ENCODE measurements around the gene CTSC. TPM values are rescaled to one million over a fixed set of nuclear protein-coding genes. Genes with fewer than 3 reads are reported as not detected.

Gene CTSC
- total RNA-seq, 1 experiment from 2014 or later, result 3.6 TPM

DNA sequence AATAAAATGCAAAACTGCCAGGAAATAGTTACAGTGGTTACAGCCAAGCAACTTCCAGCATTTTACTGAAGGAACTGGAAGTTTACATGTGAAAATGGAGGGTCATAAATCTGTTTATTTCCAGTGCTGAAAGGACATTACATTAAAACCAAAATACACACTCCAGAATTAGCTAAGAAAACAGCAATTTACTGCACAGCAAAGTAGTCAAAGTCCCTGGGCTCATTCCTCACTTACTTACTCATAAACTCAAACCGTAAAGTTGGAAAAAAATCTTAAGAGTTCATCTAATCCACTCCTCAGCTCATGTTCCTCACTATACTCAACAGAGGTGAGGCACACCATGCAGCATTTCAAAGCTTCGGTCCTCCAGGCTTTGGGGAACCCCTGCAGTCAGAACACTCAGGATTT lies 17.4 kb downstream of the CTSC start:
- Histone ChIP-seq H3K27me3 (replicated peaks) (no peaks in the 10 kb centered on the region), H3K36me3 (no peaks in the 10 kb centered on the region), H3K9me3 (replicated peaks) (no peaks in the 10 kb centered on the region), H3K27ac (no peak overlapping the region), H3K4me1 (replicated peaks) (no peaks in the 10 kb centered on the region; the same call in 1 of the 2 replicates), H3K4me3 (no peak overlapping the region)
- peak in 1 of 2 experiments; percentile 20 for DNase-seq (ENCODE audit: low read depth in 1 of 2, low spot score in 2 of 2)

DNA sequence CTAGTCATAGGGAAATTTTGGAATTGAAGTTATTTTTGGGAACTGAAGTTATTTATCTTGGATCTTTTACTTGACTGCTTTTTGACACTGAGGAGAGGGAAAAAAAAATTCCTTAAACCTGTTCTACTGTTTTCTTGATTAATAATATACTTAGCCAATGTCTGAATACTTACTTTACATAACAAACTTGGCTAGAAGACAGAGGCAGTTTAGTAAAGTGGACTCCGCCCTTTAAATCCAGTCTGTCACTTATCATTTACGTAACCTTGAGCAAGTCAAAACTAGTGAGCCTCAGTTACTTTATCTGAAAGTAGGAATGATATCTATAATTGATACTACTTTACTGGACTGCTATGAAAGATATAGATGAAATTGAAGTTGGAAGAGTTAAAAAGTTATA lies 19.5 kb downstream of the CTSC start:
- DNase-seq (ENCODE audit: low read depth in 1 of 2, low spot score in 2 of 2), result no peak

DNA sequence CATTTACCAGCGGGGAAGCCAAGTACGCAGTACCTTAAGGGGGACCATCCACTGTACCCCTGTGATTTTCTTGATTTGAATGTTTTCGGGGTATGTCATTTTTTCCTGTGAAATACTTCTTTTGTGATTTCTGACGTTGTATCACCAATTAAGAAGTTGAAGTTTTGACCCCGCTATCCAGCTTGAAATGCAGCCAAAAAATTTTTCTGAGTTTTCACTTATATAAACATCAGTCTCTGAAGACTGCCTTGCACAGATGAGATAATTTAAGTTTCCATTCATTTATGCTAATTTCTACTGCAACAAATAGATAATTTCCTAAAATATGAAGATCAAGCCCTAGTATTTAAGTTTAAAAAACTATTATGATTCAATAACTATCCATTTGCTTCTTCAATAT lies 20.0 kb downstream of the CTSC start:
- Histone ChIP-seq H3K4me1 (replicated peaks) (peaks cover 6% of the 10 kb centered on the region), H3K27me3 (replicated peaks) (no peaks in the 10 kb centered on the region), H3K36me3 (no peaks in the 10 kb centered on the region), H3K4me3 (no peak overlapping the region), H3K9me3 (replicated peaks) (no peaks in the 10 kb centered on the region), H3K27ac (no peak overlapping the region)
- DNase-seq (ENCODE audit: low read depth in 1 of 2, low spot score in 2 of 2), result no peak

More for the DNA sequence above, 19.5 kb downstream of the CTSC start:
- Histone ChIP-seq H3K27ac (no peak overlapping the region), H3K27me3 (replicated peaks) (no peaks in the 10 kb centered on the region), H3K4me3 (no peak overlapping the region), H3K36me3 (no peaks in the 10 kb centered on the region), H3K4me1 (replicated peaks) (peaks cover 2% of the 10 kb centered on the region), H3K9me3 (replicated peaks) (no peaks in the 10 kb centered on the region)

DNA sequence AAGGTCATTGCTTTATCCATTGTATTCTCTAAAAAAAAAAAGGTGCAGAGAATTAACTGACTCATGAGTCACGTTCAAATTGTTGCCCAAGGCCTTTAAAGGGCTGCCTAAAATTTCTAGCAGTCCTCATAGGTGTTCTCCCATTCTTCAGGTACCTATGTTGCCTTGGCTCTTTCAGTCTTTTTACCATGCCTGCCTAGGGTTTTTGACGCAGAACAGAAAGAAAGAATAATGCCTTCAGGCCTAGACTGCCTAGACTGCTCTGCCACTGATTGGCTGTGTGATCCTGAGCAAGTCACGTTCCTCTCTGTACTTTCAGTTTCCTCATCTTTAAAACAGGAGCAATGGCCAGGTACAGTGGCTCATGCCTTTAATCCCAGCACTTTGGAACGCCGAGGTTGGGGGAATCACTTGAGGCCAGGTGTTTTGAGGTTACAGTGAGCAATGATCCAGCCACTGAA lies 21.5 kb downstream of the CTSC start:
- Histone ChIP-seq H3K9me3 (replicated peaks) (no peaks in the 10 kb centered on the region), H3K4me3 (no peak overlapping the region), H3K27me3 (replicated peaks) (no peaks in the 10 kb centered on the region), H3K36me3 (no peaks in the 10 kb centered on the region), H3K4me1 (replicated peaks) (peaks cover 8% of the 10 kb centered on the region), H3K27ac (no peak overlapping the region)
- no peak for DNase-seq (ENCODE audit: low read depth in 1 of 2, low spot score in 2 of 2)

DNA sequence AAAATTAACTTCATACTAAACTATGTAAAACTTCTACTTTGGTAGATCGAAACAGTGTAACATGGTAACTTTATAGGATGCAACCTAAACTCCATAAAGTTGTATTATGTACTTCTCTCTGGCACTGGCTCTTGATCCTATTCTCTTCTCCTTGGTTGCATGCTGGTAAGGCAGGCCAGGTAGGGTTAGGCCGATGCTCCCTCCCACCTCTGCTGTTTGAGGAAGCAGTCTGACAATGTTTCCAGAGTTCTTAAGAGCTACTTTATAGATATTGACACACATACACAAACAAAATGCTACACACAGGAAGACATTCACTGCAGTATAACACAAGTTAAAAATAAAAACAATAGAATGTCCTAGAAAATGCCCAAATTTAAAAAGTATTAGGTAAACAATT lies 22.5 kb downstream of the CTSC start:
- Histone ChIP-seq H3K9me3 (replicated peaks) (no peaks in the 10 kb centered on the region), H3K27me3 (replicated peaks) (no peaks in the 10 kb centered on the region), H3K36me3 (no peaks in the 10 kb centered on the region), H3K4me3 (no peak overlapping the region), H3K27ac (no peak overlapping the region), H3K4me1 (replicated peaks) (peaks cover 8% of the 10 kb centered on the region)
- no peak for DNase-seq (ENCODE audit: low read depth in 1 of 2, low spot score in 2 of 2)

DNA sequence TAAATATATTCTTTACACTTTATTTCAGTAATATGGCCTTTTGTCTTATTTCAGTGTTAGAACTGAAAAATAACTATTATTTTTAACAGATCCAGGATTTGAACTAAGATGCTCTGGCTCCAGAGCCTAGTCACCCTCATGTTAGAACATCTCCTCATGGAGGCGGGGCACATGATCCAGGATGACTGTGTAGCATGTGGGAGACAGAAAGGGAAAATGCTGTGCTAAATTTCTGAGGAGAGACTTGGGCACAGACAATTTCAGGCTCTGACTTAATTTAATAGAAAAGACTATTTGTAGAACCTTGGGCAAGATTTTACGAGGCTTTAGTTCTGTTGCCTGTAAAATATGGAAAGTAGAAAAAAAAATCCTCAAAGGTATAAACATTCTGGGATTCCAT lies 24.1 kb downstream of the CTSC start:
- no peak overlapping the region for H3K4me3 ChIP-seq
- no peak overlapping the region for H3K27ac ChIP-seq
- DNase-seq (ENCODE audit: low read depth in 1 of 2, low spot score in 2 of 2), result no peak
- peaks cover 8% of the 10 kb centered on the region for H3K4me1 ChIP-seq (replicated peaks)
- no peaks in the 10 kb centered on the region for H3K36me3 ChIP-seq
- no peaks in the 10 kb centered on the region for H3K9me3 ChIP-seq (replicated peaks)
- no peaks in the 10 kb centered on the region for H3K27me3 ChIP-seq (replicated peaks)

DNA sequence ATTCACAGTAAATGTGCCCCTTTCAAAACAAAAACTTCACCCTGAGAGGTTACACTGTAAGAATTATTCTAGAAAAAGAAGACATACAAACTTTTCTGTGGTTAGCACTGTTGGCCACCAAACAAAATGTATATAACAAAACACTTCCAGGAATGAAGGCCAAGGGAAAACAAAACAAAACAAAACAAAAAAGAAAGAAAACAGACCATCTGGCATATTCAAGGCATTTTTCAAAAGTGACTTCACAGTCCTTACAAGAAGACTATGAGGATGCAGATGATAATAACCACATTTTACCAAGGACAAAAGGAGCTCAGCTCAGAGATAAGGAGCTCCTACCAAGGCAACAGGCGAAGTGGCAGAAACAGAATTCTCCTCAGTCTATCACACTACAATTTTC lies 24.9 kb downstream of the CTSC start:
- Histone ChIP-seq H3K4me3 (no peak overlapping the region), H3K27ac (no peak overlapping the region), H3K4me1 (replicated peaks) (peaks cover 8% of the 10 kb centered on the region), H3K27me3 (replicated peaks) (no peaks in the 10 kb centered on the region), H3K36me3 (no peaks in the 10 kb centered on the region), H3K9me3 (replicated peaks) (no peaks in the 10 kb centered on the region)
- peak in 1 of 2 experiments; percentile 46 for DNase-seq (ENCODE audit: low read depth in 1 of 2, low spot score in 2 of 2)

DNA sequence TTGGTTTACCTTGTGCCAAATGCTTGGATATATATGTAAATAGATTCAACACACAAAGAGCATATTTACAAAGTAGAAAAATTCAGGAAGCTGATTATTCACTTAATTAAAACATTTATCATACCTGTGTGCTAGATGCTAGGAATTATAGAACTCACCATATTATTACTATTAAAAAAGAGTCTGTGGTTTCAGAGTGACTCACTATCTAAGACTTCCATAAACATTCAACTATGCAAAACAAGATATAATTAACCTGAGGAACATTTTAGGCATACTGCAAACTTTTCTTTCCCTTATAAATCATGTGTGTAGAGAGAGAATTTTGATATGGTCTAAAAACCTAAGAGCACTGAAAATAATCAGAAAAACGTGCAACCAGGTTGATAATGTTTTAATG lies 27.3 kb downstream of the CTSC start:
- no peak for DNase-seq (ENCODE audit: low read depth in 1 of 2, low spot score in 2 of 2)
- Histone ChIP-seq H3K27ac (no peak overlapping the region), H3K36me3 (no peaks in the 10 kb centered on the region), H3K4me3 (no peak overlapping the region), H3K4me1 (replicated peaks) (peaks cover 8% of the 10 kb centered on the region), H3K9me3 (replicated peaks) (no peaks in the 10 kb centered on the region), H3K27me3 (replicated peaks) (no peaks in the 10 kb centered on the region)

DNA sequence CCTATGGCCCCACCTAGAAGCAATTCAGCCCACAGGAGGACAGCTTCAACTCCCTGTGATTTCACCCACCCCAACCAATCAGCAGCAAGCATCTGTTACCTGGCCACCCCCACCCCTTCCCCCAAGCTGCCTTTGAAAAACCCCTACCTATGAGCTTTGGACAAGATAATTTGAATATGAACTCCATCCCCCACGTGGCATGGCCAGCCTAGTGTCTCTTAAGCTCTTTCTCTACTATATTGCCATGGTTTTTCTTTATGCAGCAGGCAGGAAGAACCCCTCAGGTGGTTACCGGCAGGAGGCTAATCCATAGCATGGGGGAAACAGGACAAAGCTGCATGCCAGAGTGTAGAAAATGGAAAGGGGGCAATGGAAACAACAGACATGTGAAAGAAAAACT lies 29.0 kb downstream of the CTSC start:
- Histone ChIP-seq H3K4me1 (replicated peaks) (peaks cover 8% of the 10 kb centered on the region), H3K27me3 (replicated peaks) (no peaks in the 10 kb centered on the region), H3K36me3 (no peaks in the 10 kb centered on the region), H3K9me3 (replicated peaks) (no peaks in the 10 kb centered on the region), H3K27ac (no peak overlapping the region), H3K4me3 (no peak overlapping the region)
- DNase-seq (ENCODE audit: low read depth in 1 of 2, low spot score in 2 of 2), result no peak

DNA sequence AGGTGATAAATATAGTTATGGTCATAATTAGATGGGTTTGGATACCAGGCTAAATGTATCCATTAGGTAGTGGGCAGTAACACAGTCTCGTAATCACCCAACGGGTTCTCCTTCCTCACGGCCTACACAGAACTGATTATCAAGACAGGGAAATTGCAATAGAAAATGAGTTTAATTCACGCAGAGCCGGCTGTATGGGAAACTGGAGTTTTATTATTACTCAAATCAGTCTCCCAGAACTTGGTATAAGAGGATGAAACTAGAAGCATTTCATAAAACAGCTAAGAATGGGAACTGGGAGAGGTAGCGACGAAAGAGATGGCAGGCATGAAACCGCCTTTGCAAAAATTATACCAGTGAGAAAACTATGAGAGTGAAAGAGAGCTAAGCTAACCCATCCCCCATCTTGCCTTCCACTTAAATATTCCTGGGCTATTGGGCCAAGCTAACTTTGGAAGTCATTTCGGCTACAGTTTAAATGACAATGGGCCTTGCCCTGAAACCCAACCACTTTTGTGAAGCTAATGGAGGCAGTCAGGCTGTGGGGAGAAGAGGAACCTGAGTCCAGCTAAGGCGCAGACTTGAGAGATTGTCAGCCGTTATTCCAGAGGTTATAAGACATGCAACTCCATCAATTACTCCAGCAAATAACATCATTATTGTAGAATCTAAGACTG lies 29.6 kb downstream of the CTSC start:
- Histone ChIP-seq H3K27ac (no peak overlapping the region), H3K36me3 (no peaks in the 10 kb centered on the region), H3K9me3 (replicated peaks) (no peaks in the 10 kb centered on the region), H3K27me3 (replicated peaks) (no peaks in the 10 kb centered on the region), H3K4me3 (no peak overlapping the region), H3K4me1 (replicated peaks) (peaks cover 5% of the 10 kb centered on the region)
- DNase-seq (ENCODE audit: low read depth in 1 of 2, low spot score in 2 of 2), result no peak

DNA sequence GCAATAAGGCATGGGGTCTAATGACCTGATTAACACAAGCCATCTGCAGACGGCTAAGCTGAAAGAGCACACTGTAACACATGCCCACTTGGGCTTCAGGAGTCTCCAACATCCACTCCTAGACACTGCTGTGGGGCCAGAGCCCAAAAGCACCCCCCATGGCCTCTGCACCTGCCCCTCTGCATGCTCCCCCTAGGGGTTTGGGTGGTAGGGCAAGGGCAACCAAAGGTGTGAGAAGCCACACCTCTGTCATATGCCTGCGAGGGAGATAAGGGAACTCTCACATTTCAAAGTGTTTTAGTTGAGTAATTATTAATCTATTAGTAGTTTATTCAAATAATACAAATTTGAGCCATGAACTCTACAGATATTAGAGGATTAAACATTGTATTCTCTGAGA lies 30.8 kb downstream of the CTSC start:
- Histone ChIP-seq H3K27ac (no peak overlapping the region), H3K36me3 (no peaks in the 10 kb centered on the region), H3K27me3 (replicated peaks) (no peaks in the 10 kb centered on the region), H3K4me1 (replicated peaks) (no peaks in the 10 kb centered on the region), H3K4me3 (no peak overlapping the region), H3K9me3 (replicated peaks) (no peaks in the 10 kb centered on the region)
- no peak for DNase-seq (ENCODE audit: low read depth in 1 of 2, low spot score in 2 of 2)

DNA sequence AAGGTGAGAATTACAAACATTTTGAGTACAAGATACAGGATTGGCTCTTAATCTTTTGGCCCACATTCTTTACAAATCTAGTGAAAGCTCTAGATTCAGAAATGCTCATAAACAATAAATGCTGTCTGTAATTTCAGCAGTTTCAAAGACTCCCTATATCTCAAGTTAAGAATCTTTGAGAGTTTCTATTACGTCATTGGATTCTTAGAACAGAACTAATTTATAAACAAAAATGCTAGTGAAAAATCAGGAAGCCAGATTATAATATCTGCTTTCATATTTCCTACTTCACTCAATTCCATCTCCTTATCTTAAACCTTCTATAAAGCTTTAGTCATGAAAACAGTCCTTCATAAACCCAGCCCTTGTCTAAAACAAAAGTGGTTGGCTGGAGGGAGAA lies 32.1 kb downstream of the CTSC start:
- H3K27me3 ChIP-seq (replicated peaks), result no peaks in the 10 kb centered on the region
- H3K36me3 ChIP-seq, result no peaks in the 10 kb centered on the region
- no peak for DNase-seq (ENCODE audit: low read depth in 1 of 2, low spot score in 2 of 2)
- no peak overlapping the region for H3K27ac ChIP-seq
- no peaks in the 10 kb centered on the region for H3K4me1 ChIP-seq (replicated peaks)
- no peaks in the 10 kb centered on the region for H3K9me3 ChIP-seq (replicated peaks)
- H3K4me3 ChIP-seq, result no peak overlapping the region

DNA sequence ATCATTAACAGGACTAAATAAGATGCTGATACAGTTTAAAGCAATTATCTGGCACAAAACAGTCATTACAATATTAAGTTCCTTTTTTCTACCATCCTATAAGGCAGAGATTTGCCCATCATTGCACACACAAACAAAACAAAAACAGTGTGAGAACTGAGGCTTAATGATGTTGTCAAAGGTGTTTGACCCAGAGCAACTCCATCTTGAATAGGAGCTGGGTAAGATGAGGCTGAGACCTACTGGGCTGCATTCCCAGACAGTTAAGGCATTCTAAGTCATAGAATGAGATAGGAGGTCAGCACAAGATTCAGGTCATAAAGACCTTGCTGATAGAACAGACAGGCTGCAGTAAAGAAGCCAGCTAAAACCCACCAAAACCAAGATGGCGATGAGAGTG lies 33.2 kb downstream of the CTSC start:
- Histone ChIP-seq H3K27ac (no peak overlapping the region), H3K4me1 (replicated peaks) (no peaks in the 10 kb centered on the region), H3K9me3 (replicated peaks) (no peaks in the 10 kb centered on the region), H3K4me3 (no peak overlapping the region), H3K27me3 (replicated peaks) (no peaks in the 10 kb centered on the region), H3K36me3 (no peaks in the 10 kb centered on the region)
- no peak for DNase-seq (ENCODE audit: low read depth in 1 of 2, low spot score in 2 of 2)

DNA sequence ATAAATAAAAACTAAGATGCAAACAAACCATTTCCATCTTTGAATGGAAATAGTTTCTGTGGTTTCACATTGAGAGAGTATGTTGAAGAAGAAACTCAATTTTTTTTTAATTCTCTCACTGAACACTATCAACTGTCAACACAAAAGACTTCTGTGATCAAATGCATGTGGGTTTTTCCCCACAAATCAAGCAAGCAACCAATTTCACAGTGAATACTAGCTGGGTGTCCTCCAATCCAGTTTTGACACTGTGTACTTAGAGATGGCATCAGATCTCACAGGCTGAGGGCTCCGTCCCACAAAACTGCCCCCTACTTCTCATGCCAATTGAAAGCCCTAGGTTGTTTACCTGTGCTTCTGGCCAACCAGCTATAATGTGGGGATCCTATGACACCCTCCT lies 34.5 kb downstream of the CTSC start:
- no peak overlapping the region for H3K27ac ChIP-seq
- no peak overlapping the region for H3K4me3 ChIP-seq
- H3K27me3 ChIP-seq (replicated peaks), result no peaks in the 10 kb centered on the region
- no peaks in the 10 kb centered on the region for H3K9me3 ChIP-seq (replicated peaks)
- no peaks in the 10 kb centered on the region for H3K36me3 ChIP-seq
- no peaks in the 10 kb centered on the region for H3K4me1 ChIP-seq (replicated peaks)
- no peak for DNase-seq (ENCODE audit: low read depth in 1 of 2, low spot score in 2 of 2)

Data from SJSA1 (cell line).